ENCODE data around the gene ZNF710.

DNA sequence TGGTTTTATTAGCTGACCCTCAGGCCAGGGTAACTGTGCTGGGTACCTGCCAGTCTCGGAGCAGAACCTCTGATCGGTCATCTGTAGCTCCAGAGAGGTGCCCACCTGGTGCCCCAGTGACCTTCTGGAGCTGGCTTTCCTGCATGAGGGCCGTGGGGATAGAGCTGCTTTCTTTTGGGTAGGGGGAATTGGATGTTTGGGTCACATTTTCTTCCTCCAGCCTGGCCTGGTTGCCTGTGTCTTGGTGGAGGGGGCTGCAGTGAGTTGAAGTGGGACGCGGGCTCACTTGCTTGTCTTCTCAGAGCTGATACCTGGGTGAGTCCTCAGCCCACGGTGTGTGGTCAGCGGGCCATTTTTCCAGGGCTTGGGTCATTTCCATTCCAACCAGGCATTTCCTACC, 2.6 kb downstream of the ZNF710 start:
- no peak for TF ChIP-seq EZH2phosphoT487 (IDR thresholded peaks at IDR 0.05; ENCODE audit: unreplicated experiment)
- TF ChIP-seq, protein P1, sequence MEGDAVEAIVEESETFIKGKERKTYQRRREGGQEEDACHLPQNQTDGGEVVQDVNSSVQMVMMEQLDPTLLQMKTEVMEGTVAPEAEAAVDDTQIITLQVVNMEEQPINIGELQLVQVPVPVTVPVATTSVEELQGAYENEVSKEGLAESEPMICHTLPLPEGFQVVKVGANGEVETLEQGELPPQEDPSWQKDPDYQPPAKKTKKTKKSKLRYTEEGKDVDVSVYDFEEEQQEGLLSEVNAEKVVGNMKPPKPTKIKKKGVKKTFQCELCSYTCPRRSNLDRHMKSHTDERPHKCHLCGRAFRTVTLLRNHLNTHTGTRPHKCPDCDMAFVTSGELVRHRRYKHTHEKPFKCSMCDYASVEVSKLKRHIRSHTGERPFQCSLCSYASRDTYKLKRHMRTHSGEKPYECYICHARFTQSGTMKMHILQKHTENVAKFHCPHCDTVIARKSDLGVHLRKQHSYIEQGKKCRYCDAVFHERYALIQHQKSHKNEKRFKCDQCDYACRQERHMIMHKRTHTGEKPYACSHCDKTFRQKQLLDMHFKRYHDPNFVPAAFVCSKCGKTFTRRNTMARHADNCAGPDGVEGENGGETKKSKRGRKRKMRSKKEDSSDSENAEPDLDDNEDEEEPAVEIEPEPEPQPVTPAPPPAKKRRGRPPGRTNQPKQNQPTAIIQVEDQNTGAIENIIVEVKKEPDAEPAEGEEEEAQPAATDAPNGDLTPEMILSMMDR (conservative IDR thresholded peaks at IDR 0.05; ENCODE audit: low read depth in 2 of 2) = no peak
- TF ChIP-seq ZNF114 (CRISPR knock-in tag; IDR thresholded peaks at IDR 0.05) = no peak
- TF ChIP-seq EZH2 (IDR thresholded peaks at IDR 0.05; ENCODE audit: low read depth, unreplicated experiment) = no peak
- TF ChIP-seq ZNF462 (CRISPR knock-in tag; IDR thresholded peaks at IDR 0.05) = no peak
- TF ChIP-seq, protein P2, sequence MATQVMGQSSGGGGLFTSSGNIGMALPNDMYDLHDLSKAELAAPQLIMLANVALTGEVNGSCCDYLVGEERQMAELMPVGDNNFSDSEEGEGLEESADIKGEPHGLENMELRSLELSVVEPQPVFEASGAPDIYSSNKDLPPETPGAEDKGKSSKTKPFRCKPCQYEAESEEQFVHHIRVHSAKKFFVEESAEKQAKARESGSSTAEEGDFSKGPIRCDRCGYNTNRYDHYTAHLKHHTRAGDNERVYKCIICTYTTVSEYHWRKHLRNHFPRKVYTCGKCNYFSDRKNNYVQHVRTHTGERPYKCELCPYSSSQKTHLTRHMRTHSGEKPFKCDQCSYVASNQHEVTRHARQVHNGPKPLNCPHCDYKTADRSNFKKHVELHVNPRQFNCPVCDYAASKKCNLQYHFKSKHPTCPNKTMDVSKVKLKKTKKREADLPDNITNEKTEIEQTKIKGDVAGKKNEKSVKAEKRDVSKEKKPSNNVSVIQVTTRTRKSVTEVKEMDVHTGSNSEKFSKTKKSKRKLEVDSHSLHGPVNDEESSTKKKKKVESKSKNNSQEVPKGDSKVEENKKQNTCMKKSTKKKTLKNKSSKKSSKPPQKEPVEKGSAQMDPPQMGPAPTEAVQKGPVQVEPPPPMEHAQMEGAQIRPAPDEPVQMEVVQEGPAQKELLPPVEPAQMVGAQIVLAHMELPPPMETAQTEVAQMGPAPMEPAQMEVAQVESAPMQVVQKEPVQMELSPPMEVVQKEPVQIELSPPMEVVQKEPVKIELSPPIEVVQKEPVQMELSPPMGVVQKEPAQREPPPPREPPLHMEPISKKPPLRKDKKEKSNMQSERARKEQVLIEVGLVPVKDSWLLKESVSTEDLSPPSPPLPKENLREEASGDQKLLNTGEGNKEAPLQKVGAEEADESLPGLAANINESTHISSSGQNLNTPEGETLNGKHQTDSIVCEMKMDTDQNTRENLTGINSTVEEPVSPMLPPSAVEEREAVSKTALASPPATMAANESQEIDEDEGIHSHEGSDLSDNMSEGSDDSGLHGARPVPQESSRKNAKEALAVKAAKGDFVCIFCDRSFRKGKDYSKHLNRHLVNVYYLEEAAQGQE (IDR thresholded peaks at IDR 0.05; ENCODE audit: unreplicated experiment) = no peak
- no peak for TF ChIP-seq POLR2AphosphoS5 (IDR thresholded peaks at IDR 0.05; ENCODE audit: low read depth)
- no peak for TF ChIP-seq CREB1 (CRISPR knock-in tag; IDR thresholded peaks at IDR 0.05; ENCODE audit: low read depth)
- TF ChIP-seq JUNB (IDR thresholded peaks at IDR 0.05; ENCODE audit: unreplicated experiment) = no peak
- no peak for TF ChIP-seq ZNF331 (CRISPR knock-in tag; IDR thresholded peaks at IDR 0.05; ENCODE audit: low read depth)
- no peak for TF ChIP-seq STAT1 (IDR thresholded peaks at IDR 0.05; ENCODE audit: unreplicated experiment)
